GM18505 (cell line): ENCODE data around the gene RACK1.

ENCODE experiments used
- ATAC-seq: cut with Tn5 transposase; IDR thresholded peaks from one replicate; pipeline ENCODE4 v1.9.1; 2021; ENCODE audit not compliant: unreplicated experiment
- POLR2A ChIP-seq: IDR thresholded peaks from 4 replicates; pipeline ENCODE4 v1.6.1; 2011; ENCODE audit warnings: borderline replicate concordance; ENCODE audit not compliant: insufficient read depth, insufficient read length; ENCODE audit errors: extremely low read depth

RACK1 gene

DNA sequence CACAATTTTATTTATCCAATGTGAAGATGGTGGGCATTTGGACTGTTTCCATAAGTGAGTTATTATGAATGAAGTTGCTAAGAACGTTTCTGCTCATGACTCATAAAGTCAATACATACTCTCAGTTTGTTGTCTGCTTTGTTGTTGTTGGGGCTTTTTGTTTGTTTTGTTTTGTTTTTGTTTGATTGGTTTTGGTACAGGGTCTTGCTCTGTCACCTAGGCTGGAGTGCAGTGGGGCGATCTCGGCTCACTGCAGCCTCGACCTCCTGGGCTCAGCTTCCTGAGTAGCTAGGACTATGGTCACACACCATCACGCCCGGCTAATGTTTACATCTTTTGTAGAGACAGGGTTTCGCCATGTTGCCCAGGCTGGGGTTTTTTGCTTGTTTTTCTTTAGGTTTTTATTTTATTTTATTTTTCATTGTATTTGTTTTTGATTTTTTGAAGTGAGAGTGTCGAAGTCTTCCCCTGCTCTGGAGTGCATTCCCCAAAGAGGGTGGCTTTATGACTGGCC lies 56.7 kb downstream of the RACK1 start:
- TF ChIP-seq POLR2A = no peak
- no peak for ATAC-seq
